Ecto neural progenitor cell (in vitro differentiated cells): Measurements from ENCODE around the gene NLRP11.

ENCODE experiments used
- DNase-seq: peaks from one replicate; pipeline ENCODE4 v3.0.0-alpha.2; 2018; ENCODE audit warnings: low spot score

NLRP11 gene

GRCh38 chr19:55831846-55832245 is at the start of gene NLRP11:
TSS of gene NLRP11 (minus strand) at chr19:55831999. CDS start at chr19:55818174, 13,825 bp downstream.
- no peak for DNase-seq

GRCh38 chr19:55877211-55877610 is 45.4 kb upstream of the NLRP11 start:
- DNase-seq = no peak

GRCh38 chr19:55870736-55871135 is 38.9 kb upstream of the NLRP11 start:
- DNase-seq = no peak

- no peak for DNase-seq
These were observed 35.3 kb upstream of the NLRP11 start for GRCh38 chr19:55867101-55867500.

DNA sequence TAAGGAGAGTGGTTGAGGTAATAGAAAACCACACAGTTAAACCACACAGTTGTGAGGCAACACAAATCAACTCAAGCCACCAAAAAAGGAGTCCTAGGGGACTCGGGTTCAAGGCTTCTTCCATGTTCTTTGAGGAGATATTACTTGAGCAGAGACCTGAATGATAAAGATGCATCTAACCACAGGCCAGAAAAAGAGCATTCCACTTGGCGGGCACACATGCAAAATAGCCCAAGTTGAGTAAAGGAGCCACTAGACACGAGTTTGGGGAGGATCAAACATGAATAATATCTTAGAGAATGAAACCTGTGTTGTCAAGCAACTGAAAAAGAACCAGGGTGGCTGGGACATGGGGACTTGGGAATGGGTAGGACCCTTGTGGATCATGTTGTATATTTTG is 34.7 kb upstream of the NLRP11 start:
- no peak for DNase-seq

GRCh38 chr19:55858969-55859368 is 27.2 kb upstream of the NLRP11 start:
- DNase-seq = no peak

DNA sequence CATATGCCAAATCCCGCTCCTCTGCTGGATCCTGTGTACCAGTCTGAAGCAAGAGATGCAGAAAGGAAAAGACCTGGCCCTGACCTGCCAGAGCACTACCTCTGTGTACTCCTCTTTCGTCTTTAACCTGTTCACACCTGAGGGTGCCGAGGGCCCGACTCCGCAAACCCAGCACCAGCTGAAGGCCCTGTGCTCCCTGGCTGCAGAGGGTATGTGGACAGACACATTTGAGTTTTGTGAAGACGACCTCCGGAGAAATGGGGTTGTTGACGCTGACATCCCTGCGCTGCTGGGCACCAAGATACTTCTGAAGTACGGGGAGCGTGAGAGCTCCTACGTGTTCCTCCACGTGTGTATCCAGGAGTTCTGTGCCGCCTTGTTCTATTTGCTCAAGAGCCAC is 26.6 kb upstream of the NLRP11 start:
- no peak for DNase-seq

DNA sequence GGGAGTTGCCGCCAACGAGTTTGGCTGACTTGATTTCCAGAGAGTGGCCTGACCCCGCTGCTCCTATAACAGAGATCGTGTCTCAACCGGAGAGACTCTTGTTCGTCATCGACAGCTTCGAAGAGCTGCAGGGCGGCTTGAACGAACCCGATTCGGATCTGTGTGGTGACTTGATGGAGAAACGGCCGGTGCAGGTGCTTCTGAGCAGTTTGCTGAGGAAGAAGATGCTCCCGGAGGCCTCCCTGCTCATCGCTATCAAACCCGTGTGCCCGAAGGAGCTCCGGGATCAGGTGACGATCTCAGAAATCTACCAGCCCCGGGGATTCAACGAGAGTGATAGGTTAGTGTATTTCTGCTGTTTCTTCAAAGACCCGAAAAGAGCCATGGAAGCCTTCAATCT is 26.2 kb upstream of the NLRP11 start:
- no peak for DNase-seq

DNA sequence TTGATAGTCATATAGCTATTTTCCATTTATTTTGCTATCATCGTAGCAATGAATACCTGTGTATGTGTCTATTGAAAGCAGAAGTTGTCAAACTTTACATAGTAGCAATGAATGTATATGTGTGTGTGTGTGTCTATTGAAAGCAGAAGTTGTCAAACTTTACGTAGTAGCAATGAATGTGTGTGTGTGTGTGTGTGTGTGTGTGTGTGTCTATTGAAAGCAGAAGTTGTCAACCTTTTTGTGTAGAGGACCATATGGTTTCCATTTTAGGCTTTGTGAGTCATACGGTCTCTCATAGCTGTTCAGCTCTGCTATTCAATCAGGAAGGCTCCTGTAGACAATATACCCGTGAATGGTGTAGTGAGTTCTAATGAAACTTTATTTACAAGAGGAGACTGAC is 25.4 kb upstream of the NLRP11 start:
- DNase-seq = no peak

- DNase-seq = no peak
These were observed 23.4 kb upstream of the NLRP11 start for GRCh38 chr19:55855160-55855559.

- no peak for DNase-seq
These were observed 7.1 kb upstream of the NLRP11 start for GRCh38 chr19:55838906-55839305.

- no peak for DNase-seq
These were observed 6.5 kb upstream of the NLRP11 start for GRCh38 chr19:55838251-55838650.

DNA sequence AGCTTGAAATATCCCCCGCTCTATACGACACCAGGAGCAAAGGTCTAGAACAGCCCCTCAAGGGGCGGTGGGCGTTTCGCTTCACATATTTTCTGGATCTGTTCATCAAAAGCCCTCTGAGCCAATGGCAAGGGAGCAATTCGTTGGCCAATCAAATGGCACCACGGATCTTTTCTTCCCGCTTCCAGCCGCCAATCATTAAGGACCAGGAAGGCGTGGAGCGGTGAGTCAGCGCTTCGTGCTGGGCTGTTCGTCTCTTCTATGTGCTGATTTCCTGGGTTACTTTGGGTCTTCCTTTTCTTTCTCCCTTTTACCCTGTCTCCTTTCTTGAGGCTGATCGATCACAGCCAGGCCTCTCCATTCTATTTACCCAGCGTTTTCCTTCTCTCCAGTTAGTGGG is 4.5 kb upstream of the NLRP11 start, which contains the start of gene NLRP4:
Gene NLRP4 (plus strand): TSS at position 201 of the 400 bp plus-strand sequence. CDS start 15,541 bp downstream, outside the sequence.
- DNase-seq = no peak

GRCh38 chr19:55832676-55833075 is 877 bp upstream of the NLRP11 start:
- no peak for DNase-seq

- no peak for DNase-seq
These were observed 1.1 kb downstream of the NLRP11 start for GRCh38 chr19:55830656-55831055.

GRCh38 chr19:55820037-55820436 is 11.8 kb downstream of the NLRP11 start:
- DNase-seq = no peak

- DNase-seq = no peak
These were observed 17.9 kb downstream of the NLRP11 start for GRCh38 chr19:55813906-55814305.

DNA sequence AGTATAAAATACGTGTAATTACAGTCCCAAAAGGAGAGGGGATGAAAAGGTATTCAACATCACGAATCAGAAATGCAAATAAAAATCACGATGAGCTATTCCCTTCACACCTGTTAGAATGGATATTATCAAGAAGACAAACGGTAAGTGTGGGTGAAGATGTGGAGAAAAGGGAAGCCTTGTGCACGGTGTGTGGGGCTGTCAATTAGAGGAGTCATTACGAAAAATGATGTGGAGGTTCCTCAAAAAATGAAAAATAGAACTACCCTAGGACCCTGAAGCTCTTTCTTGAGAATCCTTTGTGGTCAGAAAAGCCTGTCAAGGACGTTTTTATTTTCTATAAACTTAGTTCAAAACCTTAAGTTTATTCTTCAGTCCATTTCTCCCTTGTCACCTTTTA is 19.4 kb downstream of the NLRP11 start:
- no peak for DNase-seq

DNA sequence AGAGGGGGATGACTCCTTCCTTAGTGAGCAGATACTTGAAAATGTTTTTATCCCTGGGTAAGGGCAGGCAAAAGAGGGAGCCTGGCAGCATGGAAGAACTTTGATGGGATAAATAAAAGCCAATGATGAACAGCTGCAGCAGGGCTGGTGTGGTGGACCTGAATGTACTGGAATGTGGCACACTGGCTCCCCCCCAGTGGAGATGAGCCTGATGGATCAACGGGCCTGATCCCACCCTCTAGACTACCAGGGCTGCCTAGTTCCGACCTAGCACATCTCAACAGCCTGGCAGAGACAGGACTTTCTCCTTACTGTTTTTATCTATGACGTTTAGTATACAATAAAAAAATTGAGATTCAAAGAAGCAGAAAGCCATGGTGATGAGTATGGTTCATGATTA is 20.5 kb downstream of the NLRP11 start:
- no peak for DNase-seq

DNA sequence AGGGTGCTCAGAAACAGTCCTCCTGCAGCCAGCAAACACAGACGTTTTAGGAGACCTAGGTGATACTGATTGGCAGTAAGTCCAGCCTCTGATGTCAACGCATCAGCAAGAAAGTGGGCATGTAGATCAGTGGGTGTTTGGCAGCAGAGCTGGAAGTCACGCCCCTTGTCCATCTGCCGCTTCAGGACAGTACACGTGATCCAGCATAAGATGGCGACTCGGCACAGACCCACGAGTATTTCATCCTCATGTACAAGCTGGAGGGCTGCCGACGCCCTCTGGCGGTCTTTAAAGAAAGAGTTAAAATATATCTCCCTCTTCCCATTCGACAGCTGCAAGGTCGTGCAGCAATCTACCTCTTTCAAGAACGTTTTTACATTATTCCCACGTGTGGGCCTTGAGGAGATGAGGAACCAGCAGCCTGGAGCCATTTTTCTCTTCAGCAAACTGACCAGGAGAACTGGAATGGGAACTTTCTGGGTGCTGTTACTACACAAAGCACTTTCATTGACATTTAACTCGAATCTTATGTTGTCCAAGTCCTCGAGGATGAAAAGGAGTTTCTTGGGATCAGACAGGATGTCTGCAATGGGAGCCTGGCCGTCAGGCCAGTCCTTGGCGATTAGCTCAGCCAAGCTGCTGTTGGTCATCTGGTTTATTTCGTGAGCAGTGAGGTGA is 22.3 kb downstream of the NLRP11 start:
- DNase-seq = no peak

GRCh38 chr19:55802281-55802680 is 29.5 kb downstream of the NLRP11 start:
- DNase-seq = no peak

DNA sequence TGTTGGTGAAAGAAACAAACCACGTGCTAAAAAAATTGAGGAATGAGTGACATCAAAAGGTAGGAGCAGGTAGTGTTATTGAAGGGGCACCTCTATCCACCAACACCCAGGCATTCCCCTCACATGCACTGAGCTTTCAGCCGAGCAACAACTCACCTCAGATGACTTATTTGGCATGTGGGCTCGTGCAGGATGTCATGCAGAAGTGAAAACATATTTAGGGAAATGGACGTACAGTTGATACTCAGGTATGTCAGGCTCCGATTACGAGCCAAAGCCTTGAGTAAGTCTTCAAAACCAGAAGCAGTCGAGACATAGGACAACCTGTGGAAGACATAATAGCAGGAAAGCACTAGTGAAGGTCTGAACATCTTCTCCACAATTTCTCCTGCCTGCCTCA is 30.4 kb downstream of the NLRP11 start:
- no peak for DNase-seq

- DNase-seq = no peak
These were observed 36.8 kb downstream of the NLRP11 start for GRCh38 chr19:55795021-55795420.

- no peak for DNase-seq
These were observed 50.7 kb downstream of the NLRP11 start for GRCh38 chr19:55781112-55781511.
